Sigmoid colon (tissue), 7 donors: ENCODE results near the gene SUSD2. TPM values are rescaled to one million over a fixed set of nuclear protein-coding genes. Genes with fewer than 3 reads are reported as not detected.
A peak's percentile ranks its signal among the peaks of the same experiment; 100 is the strongest.

Experiments used
- DNase-seq: peaks from one replicate; pipeline ENCODE4 v3.0.0-alpha.2; 2019
- H3K27ac ChIP-seq, 4 donors: fragments of 200-600 bp; sonication (generic); one replicate each; pipeline ENCODE4 v1.5.1; 2016 to 2019; ENCODE audit warnings: mild to moderate bottlenecking in 1 of 4
- H3K27me3 ChIP-seq, 3 donors: fragments of 200-600 bp; sonication (generic); one replicate each; pipeline ENCODE4 v1.5.1; 2019; ENCODE audit warnings: mild to moderate bottlenecking in 1 of 3
- H3K36me3 ChIP-seq, 4 donors: fragments of 200-600 bp; sonication (generic); one replicate each; pipeline ENCODE4 v1.5.1; 2016 to 2019
- H3K4me1 ChIP-seq, 4 donors: fragments of 200-600 bp; sonication (generic); one replicate each; pipeline ENCODE4 v1.5.1; 2017 to 2019
- H3K4me3 ChIP-seq, 4 donors: fragments of 200-600 bp; sonication (generic); one replicate each; pipeline ENCODE4 v1.5.1; 2017 to 2019; ENCODE audit warnings: mild to moderate bottlenecking in 2 of 4, moderate library complexity in 1 of 4
- H3K9me3 ChIP-seq, 4 donors: fragments of 200-600 bp in 3 of 4; sonication (generic) in 3 of 4; one replicate each; pipeline versions ENCODE4 v1.5.1 to v1.6.1; 2013 to 2019
- EP300 ChIP-seq, 4 donors: sonication (generic); formaldehyde crosslinking; IDR thresholded peaks; one replicate each; pipeline ENCODE4 v1.6.1; 2017; ENCODE audit warnings: antibody characterized with exemption in 4 of 4
- POLR2A ChIP-seq, 2 donors: fragments of 450-650 bp; IDR thresholded peaks; one replicate each; pipeline ENCODE4 v1.6.1; 2016; ENCODE audit warnings: antibody characterized with exemption in 2 of 2, mild to moderate bottlenecking in 2 of 2, moderate library complexity in 2 of 2
- POLR2AphosphoS5 ChIP-seq, 4 donors: sonication (generic); formaldehyde crosslinking; IDR thresholded peaks; one replicate each; pipeline ENCODE4 v1.6.1; 2017; ENCODE audit warnings: antibody characterized with exemption in 4 of 4
- WGBS, 2 donors: extraction: QIAGEN DNeasy Blood & Tissue Kit; methylation state at CpG; one replicate each; pipeline ENCODE4 v1.1.7; 2013; 5-methylcytosine and 5-hydroxymethylcytosine counted together
- intact Hi-C: fragments of 100-400 bp; cut with DNase I; formaldehyde crosslinking; loops from one replicate; pipeline ENCODE4 v1.15.1; 2023
- polyA plus RNA-seq, 3 donors: library from polyadenylated mRNA; stranded (reverse); fragments of 200-250 nt; gene quantifications; one replicate each; pipeline ENCODE4 v1.2.3, GENCODE V29; 2013
- total RNA-seq, 4 donors: library from RNA; depleted of rRNA; stranded (reverse); fragments of >200 nt; gene quantifications; one replicate each; pipeline ENCODE4 v1.1.0, GENCODE V29; 2016
- TF ChIP-seq, protein P1 (sequence below), 4 experiments: fragments of 450-650 bp in 3 of 4; fragments of 200-600 bp in 1 of 4; IDR thresholded peaks; one replicate each; pipeline ENCODE4 v1.5.1; 2016 to 2019; ENCODE audit warnings: antibody characterized with exemption in 4 of 4, mild to moderate bottlenecking in 3 of 4, moderate library complexity in 2 of 4
- donor health status: healthy with polysubstance abuse.
- donor health status: Bipolar disorder and iron deficiency.
- donor health status: healthy.

SUSD2 gene
- total and polyA plus RNA-seq, 7 donors: 1.2 to 8.6 (median 3.0) TPM; not detected in 2

DNA sequence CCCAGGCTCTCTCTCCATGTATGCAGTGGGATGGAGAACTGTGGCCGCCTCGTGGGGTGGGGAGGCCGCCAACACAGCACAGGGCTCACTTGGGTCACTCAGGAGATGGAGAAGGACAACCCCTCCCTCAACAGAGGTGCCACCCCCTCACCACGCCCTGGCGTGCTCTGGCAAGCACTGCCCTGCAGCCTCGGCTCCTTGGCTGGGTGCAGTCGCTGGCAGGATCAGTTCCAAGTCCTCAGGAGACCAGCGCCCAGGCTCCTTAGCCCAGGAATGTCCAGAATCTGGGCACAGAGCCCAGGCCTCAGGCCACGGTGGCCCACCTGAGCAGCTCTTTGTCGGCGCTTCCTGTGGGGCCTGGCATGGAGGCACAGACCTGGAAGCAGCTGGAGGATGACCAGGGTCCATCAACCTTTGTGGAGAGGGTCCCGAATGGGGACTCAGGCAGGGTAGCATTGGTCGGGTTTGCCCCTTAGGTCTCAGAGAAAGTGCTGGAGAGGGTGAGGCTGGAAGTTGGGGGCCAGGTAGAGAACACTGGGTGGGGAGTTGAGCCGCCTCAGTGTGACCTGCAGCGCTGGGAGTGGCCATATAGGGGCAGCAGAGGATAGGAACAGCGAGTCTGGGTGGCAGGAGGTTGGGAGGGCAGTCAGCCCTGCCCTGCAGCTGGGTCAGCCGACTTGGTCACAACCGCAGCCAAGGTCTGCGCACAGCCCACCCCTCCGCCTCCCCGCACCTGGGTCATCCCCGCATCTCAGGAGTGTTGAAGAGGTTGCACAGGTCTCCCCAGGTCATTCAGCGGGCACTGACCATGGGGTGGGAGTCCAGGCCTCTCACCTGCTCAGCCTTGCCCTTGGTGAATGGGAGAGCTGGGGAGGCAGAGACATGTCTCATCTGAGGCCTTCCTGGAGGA is 8.2 kb downstream of the SUSD2 start:
- Histone ChIP-seq H3K36me3 (peaks cover 0 to 5% (median 0%) of the 10 kb centered on the region in 4 donors), H3K4me1 (peaks cover 0 to 13% (median 11%) of the 10 kb centered on the region in 4 donors), H3K27me3 (no peaks in the 10 kb centered on the region), H3K27ac (no peak overlapping the region), H3K4me3 (no peak overlapping the region), H3K9me3 (no peaks in the 10 kb centered on the region)
- peak; percentile 87 for DNase-seq
- intact Hi-C loops: loop anchor here (2.0 kb wide), 1 partner anchor 57 kb away; no protein-coding TSS in a partner anchor
- 29 to 52% methylated on average over 23 of the region's 23 CpGs for WGBS, 2 donors
- TF ChIP-seq, protein P1, sequence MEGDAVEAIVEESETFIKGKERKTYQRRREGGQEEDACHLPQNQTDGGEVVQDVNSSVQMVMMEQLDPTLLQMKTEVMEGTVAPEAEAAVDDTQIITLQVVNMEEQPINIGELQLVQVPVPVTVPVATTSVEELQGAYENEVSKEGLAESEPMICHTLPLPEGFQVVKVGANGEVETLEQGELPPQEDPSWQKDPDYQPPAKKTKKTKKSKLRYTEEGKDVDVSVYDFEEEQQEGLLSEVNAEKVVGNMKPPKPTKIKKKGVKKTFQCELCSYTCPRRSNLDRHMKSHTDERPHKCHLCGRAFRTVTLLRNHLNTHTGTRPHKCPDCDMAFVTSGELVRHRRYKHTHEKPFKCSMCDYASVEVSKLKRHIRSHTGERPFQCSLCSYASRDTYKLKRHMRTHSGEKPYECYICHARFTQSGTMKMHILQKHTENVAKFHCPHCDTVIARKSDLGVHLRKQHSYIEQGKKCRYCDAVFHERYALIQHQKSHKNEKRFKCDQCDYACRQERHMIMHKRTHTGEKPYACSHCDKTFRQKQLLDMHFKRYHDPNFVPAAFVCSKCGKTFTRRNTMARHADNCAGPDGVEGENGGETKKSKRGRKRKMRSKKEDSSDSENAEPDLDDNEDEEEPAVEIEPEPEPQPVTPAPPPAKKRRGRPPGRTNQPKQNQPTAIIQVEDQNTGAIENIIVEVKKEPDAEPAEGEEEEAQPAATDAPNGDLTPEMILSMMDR (IDR thresholded peaks at IDR 0.05): peak; percentile 83 to 91 (median 84)
- no peak for TF ChIP-seq POLR2A (IDR thresholded peaks at IDR 0.05)

DNA sequence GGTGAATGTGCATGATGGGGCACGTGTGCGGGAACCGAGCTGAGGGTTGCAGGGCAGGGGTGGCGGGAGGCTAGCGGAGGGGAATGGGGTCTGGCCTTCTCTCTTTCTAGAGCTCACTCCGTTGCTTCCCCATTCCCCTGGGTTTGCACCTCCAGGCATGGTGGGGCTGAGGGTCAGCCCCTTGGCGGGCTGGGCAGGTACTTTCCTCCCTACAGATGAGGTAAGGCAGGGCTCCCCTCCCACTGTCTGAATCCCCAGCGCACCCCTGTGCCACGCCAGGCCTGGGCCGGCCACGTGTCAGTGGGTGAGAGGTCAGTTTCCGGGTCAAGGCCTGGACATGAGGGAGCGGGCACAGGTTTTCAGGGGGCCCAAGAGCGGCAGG is 8.9 kb downstream of the SUSD2 start:
- intact Hi-C loops: no loop called here
- TF ChIP-seq POLR2AphosphoS5 (IDR thresholded peaks at IDR 0.05) (no peak), POLR2A (IDR thresholded peaks at IDR 0.05) (no peak), EP300 (IDR thresholded peaks at IDR 0.05) (no peak)
- TF ChIP-seq, protein P1 (IDR thresholded peaks at IDR 0.05): no peak
- H3K27me3 ChIP-seq: no peaks in the 10 kb centered on the region
- H3K36me3 ChIP-seq: peaks cover 0 to 5% (median 0%) of the 10 kb centered on the region in 4 donors
- H3K4me1 ChIP-seq: peaks cover 0 to 13% (median 11%) of the 10 kb centered on the region in 4 donors
- 88 to 91% methylated on average over 14 of the region's 14 CpGs for WGBS, 2 donors
- H3K9me3 ChIP-seq: no peaks in the 10 kb centered on the region
- H3K27ac ChIP-seq: no peak overlapping the region
- no peak overlapping the region for H3K4me3 ChIP-seq
- peak; percentile 67 for DNase-seq

DNA sequence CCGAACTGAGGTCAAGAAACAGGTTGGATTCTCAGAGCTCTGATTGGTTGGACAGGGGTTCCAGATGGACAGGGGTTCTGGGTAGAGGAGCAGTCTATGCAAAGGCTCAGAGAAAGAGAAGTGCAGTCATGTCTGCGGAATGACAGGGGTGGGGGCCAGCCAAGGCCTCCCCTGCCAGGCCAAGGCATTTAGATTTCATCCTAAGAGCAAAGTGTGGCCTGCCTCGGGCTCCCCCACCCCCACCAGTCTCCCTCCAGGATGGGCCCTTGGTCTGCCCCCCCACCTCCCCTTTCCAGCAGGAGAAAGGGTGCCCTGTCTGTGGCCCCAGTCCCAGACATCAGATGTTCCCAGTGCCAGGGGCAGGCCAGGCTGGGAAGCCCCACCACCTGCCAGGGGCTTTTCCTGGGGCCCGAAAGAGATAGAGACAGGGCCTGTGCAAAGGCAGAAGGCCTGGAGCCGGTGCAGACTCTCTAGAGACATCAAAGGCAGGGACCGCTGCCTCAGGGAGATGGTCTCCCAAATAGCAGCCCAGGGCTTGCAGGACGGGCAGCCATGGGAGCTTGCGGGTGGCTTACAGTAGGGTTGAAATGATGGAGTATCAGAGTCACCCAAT is 9.4 kb downstream of the SUSD2 start:
- Histone ChIP-seq H3K9me3 (no peaks in the 10 kb centered on the region), H3K27me3 (no peaks in the 10 kb centered on the region), H3K27ac (no peak overlapping the region), H3K4me1 (peaks cover 0 to 13% (median 11%) of the 10 kb centered on the region in 4 donors), H3K36me3 (peaks cover 0 to 5% (median 0%) of the 10 kb centered on the region in 4 donors), H3K4me3 (no peak overlapping the region)
- 93 to 94% methylated on average over 8 of the region's 8 CpGs for whole genome bisulfite sequencing, 2 donors
- DNase-seq: peak; percentile 57
- no peak for TF ChIP-seq POLR2AphosphoS5 (IDR thresholded peaks at IDR 0.05)
- intact Hi-C loops: no loop called here

DNA sequence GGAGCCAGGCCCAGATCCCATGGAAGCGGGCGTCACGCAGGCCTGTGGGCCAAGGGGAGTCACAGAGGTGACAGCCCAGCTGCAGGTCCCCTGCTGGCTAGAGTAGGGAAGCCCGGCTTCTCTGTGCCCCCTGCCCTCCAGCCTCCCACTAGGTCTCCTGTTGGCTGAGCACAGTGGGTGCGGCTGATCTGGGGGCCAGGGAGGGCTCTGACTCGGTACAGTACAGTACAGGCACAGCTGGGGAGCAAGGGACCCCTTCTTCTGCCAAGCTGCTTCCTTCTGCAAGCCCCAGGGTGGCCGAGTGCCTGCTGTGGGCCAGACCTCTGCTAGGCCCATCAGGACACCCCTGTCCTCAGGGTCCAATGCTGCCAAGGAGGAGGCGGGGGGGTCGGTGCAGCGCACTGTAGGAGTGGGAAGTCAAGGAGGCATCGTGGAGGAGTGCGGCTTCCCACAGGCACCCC is 10.1 kb downstream of the SUSD2 start:
- no peak for TF ChIP-seq POLR2AphosphoS5 (IDR thresholded peaks at IDR 0.05)
- TF ChIP-seq POLR2A (IDR thresholded peaks at IDR 0.05): no peak
- TF ChIP-seq, protein P1 (IDR thresholded peaks at IDR 0.05): no peak
- TF ChIP-seq EP300 (IDR thresholded peaks at IDR 0.05): no peak
- DNase-seq: no peak
- Histone ChIP-seq H3K4me3 (no peak overlapping the region), H3K36me3 (no peaks in the 10 kb centered on the region), H3K27me3 (no peaks in the 10 kb centered on the region), H3K9me3 (no peaks in the 10 kb centered on the region), H3K27ac (no peak overlapping the region), H3K4me1 (peaks cover 0 to 13% (median 11%) of the 10 kb centered on the region in 4 donors)
- intact Hi-C loops: no loop called here
- WGBS, 2 donors: 88 to 93% methylated on average over 12 of the region's 12 CpGs

DNA sequence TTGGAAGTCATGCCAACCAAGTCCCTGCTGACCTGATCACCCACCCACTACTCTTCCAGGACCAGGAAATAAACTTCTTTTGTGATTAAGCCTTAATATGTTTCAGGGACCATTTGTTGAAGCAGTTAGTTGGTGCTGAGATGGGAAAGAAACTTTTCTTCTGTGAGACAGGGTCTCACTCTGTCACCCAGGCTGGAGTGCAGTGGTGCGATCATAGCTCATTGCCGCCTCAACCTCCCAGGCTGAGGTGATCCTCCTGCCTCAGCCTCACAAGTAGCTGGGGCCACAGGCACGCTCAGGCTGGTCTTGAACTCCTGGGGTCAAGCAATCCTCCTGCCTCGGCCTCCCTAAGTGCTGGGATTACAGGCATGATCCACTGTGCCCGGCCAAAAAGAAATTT is 10.6 kb downstream of the SUSD2 start:
- no peak for TF ChIP-seq POLR2AphosphoS5 (IDR thresholded peaks at IDR 0.05)
- TF ChIP-seq POLR2A (IDR thresholded peaks at IDR 0.05): no peak
- TF ChIP-seq EP300 (IDR thresholded peaks at IDR 0.05): no peak
- TF ChIP-seq, protein P1 (IDR thresholded peaks at IDR 0.05): no peak
- DNase-seq: no peak
- no peaks in the 10 kb centered on the region for H3K36me3 ChIP-seq
- H3K4me3 ChIP-seq: no peak overlapping the region
- no peaks in the 10 kb centered on the region for H3K27me3 ChIP-seq
- 85 to 96% methylated on average over 5 of the region's 5 CpGs for WGBS, 2 donors
- intact Hi-C loops: no loop called here
- no peak overlapping the region for H3K27ac ChIP-seq
- H3K4me1 ChIP-seq: peaks cover 0 to 13% (median 11%) of the 10 kb centered on the region in 4 donors
- no peaks in the 10 kb centered on the region for H3K9me3 ChIP-seq
